ENCODE measurements around the gene TMEM140.

Gene TMEM140

GRCh38 chr7:135177028-135177696, 29.3 kb downstream of the TMEM140 start:
- DNase-seq, result no peak

GRCh38 chr7:135178364-135178763, 30.5 kb downstream of the TMEM140 start:
- no peak for DNase-seq

GRCh38 chr7:135179321-135179925, 31.6 kb downstream of the TMEM140 start:
- no peak for DNase-seq

GRCh38 chr7:135180122-135180521, 32.2 kb downstream of the TMEM140 start:
- DNase-seq, result no peak

- no peak for DNase-seq
Observed at GRCh38 chr7:135181261-135181928, 33.5 kb downstream of the TMEM140 start.

- no peak for DNase-seq
Observed at GRCh38 chr7:135181929-135182678, 34.2 kb downstream of the TMEM140 start.

GRCh38 chr7:135183478-135183877, 35.6 kb downstream of the TMEM140 start:
- no peak for DNase-seq

- no peak for DNase-seq
Observed at GRCh38 chr7:135184254-135184841, 36.5 kb downstream of the TMEM140 start.

- no peak for DNase-seq
Observed at GRCh38 chr7:135185471-135186260, 37.8 kb downstream of the TMEM140 start.

GRCh38 chr7:135186261-135186540, 38.3 kb downstream of the TMEM140 start:
- no peak for DNase-seq

GRCh38 chr7:135186841-135187253, 39.0 kb downstream of the TMEM140 start:
- DNase-seq, result no peak

GRCh38 chr7:135188298-135188984, 40.6 kb downstream of the TMEM140 start:
- DNase-seq, result no peak

- no peak for DNase-seq
Observed at GRCh38 chr7:135189221-135189662, 41.4 kb downstream of the TMEM140 start.

GRCh38 chr7:135189961-135190360, 42.1 kb downstream of the TMEM140 start:
- DNase-seq, result no peak

- no peak for DNase-seq
Observed at GRCh38 chr7:135190703-135191102, 42.8 kb downstream of the TMEM140 start.

GRCh38 chr7:135192914-135193536, 45.2 kb downstream of the TMEM140 start:
- DNase-seq, result no peak

GRCh38 chr7:135193615-135194081, 45.8 kb downstream of the TMEM140 start:
- DNase-seq, result no peak

- no peak for DNase-seq
Observed at GRCh38 chr7:135194494-135195095, 46.7 kb downstream of the TMEM140 start.

GRCh38 chr7:135195156-135195555, 47.3 kb downstream of the TMEM140 start:
- DNase-seq, result no peak

- DNase-seq, result no peak
Observed at GRCh38 chr7:135195968-135196629, 48.2 kb downstream of the TMEM140 start.

Measured in NCI-H526 treated with DMSO at 0.1 percent for 48 hours (cell line).